Measurements from ENCODE around the gene KRT81.

KRT81 gene

DNA sequence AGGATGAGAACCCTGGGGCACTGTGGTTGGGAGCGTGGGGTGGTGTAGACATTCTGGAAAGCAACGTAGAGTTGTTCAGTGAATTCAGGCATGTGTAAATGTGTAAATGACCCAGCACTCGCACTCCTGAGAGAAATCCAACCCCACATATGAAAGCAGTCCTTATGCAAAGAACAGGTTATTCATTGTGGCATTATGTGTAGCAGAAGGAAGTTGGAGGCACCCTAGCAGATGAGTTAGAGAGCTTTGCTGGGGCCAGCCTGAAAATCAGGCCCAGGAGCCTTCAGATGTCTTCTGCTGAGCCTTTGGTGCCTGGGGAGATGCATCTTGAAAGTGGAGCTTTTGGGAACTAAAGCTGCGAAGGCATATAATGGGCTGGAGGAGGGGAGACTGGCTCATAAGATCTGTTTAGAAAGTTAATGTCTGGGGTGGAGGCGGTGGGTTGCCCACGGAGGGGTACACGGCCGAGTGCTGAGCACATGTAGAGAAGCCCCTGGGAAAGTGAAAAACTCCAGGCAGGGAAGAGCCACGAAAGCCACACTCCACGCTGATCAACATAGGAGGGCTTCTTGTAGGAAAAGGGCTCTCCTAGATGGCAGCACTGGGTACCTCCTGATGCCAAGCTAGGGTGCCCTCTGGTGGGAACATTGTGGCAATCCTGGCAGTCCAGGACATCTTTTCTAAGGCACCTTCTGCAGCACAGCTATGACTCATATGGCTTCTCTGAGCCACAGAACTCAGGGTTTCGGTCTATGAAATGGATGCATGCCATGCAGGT is 35.9 kb upstream of the KRT81 start:
- no peak overlapping the region for H3K4me3 ChIP-seq (ENCODE audit: low read depth, low read length)

DNA sequence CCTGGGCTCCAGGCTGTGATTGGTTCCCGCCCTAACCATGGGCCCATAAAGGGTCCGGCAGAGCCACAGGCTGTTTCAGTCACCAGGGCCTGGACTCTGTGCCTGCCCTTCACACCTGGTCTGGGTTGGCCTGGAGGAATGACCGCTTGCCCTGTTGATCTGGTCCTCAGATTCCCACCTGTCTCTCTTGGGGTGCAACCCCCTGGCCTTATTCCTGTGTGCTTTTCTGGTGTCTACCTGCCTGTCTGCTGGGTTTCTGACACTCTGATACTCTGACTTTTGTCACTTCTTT is 32.8 kb upstream of the KRT81 start:
- no peaks in the 10 kb centered on the region for H3K9me3 ChIP-seq (ENCODE audit: control insufficient read depth, insufficient read depth, low read length)
- no peaks in the 10 kb centered on the region for H3K4me1 ChIP-seq (ENCODE audit: control insufficient read depth, insufficient read depth, low read length)
- H3K4me3 ChIP-seq (ENCODE audit: low read depth, low read length): no peak overlapping the region
- no peaks in the 10 kb centered on the region for H3K36me3 ChIP-seq (ENCODE audit: control insufficient read depth, insufficient read depth, low read length)
- H3K27me3 ChIP-seq (ENCODE audit: control insufficient read depth, insufficient read depth, low read length): no peaks in the 10 kb centered on the region
- H3K9ac ChIP-seq (ENCODE audit: low read depth, low read length): peak overlapping the region; percentile 12

More for the DNA sequence above, 35.9 kb upstream of the KRT81 start:
- no peaks in the 10 kb centered on the region for H3K36me3 ChIP-seq (ENCODE audit: control insufficient read depth, insufficient read depth, low read length)
- no peak overlapping the region for H3K9ac ChIP-seq (ENCODE audit: low read depth, low read length)
- H3K4me1 ChIP-seq (ENCODE audit: control insufficient read depth, insufficient read depth, low read length): no peaks in the 10 kb centered on the region
- H3K9me3 ChIP-seq (ENCODE audit: control insufficient read depth, insufficient read depth, low read length): no peaks in the 10 kb centered on the region
- H3K27me3 ChIP-seq (ENCODE audit: control insufficient read depth, insufficient read depth, low read length): no peaks in the 10 kb centered on the region

DNA sequence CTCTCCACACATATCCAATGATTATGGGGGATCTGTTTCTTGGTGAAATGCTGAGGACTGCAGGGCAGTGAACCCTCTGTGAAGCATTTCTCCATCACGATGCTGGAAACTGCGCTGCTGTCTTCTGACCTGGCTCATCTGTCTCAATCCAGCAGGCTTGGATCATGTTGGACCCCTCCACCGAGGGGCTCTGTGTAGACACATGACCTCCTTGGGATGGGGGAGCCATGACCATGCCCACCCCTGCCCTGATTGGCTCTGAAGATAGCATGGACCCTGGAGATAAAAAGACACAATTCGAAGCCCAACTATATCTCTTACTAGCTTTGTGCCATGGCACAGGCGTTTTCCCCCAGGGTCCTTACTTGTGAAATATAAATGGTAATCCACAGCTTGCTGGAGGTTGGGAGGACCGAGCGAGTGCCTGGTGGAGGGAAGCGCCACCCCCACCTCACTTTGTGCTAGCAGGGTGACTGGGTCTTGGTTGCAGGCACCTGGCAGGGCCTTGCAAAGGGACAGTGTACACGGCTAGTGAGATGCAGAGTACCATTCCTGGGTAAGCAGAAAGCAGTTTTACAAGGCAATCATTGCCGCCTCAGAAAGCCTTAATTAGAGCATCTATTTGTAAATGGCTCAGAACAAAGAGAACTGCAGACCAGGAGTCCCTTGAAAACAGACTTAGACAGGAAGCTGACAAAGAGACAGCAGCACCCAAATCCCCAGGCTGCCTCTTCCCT is 32.2 kb upstream of the KRT81 start:
- H3K4me3 ChIP-seq (ENCODE audit: low read depth, low read length): no peak overlapping the region
- H3K27me3 ChIP-seq (ENCODE audit: control insufficient read depth, insufficient read depth, low read length): no peaks in the 10 kb centered on the region
- no peaks in the 10 kb centered on the region for H3K4me1 ChIP-seq (ENCODE audit: control insufficient read depth, insufficient read depth, low read length)
- H3K9me3 ChIP-seq (ENCODE audit: control insufficient read depth, insufficient read depth, low read length): no peaks in the 10 kb centered on the region
- H3K9ac ChIP-seq (ENCODE audit: low read depth, low read length): peak overlapping the region; percentile 12
- no peaks in the 10 kb centered on the region for H3K36me3 ChIP-seq (ENCODE audit: control insufficient read depth, insufficient read depth, low read length)

DNA sequence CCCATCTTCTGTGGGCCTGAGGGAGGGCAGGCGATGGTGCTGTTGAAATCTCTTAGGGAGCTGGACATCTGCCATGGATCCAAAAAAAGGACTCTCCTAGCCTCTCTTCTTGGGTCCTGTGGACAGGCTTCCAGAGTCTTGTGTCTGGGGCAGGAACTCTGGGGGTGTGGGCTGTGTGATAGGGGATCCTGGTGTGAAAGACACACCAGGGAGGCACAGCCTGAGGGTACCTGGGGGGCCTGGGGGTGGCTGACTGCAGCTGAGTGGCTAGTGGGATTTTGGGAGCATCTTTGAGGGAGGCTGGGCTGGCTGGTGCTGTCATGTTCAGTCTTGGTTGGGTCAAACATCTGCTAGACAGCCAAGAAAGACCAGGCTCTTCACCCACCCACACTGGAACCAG is 31.7 kb upstream of the KRT81 start:
- no peak overlapping the region for H3K9ac ChIP-seq (ENCODE audit: low read depth, low read length)
- no peaks in the 10 kb centered on the region for H3K27me3 ChIP-seq (ENCODE audit: control insufficient read depth, insufficient read depth, low read length)
- no peaks in the 10 kb centered on the region for H3K9me3 ChIP-seq (ENCODE audit: control insufficient read depth, insufficient read depth, low read length)
- no peak overlapping the region for H3K4me3 ChIP-seq (ENCODE audit: low read depth, low read length)
- no peaks in the 10 kb centered on the region for H3K4me1 ChIP-seq (ENCODE audit: control insufficient read depth, insufficient read depth, low read length)
- H3K36me3 ChIP-seq (ENCODE audit: control insufficient read depth, insufficient read depth, low read length): no peaks in the 10 kb centered on the region

DNA sequence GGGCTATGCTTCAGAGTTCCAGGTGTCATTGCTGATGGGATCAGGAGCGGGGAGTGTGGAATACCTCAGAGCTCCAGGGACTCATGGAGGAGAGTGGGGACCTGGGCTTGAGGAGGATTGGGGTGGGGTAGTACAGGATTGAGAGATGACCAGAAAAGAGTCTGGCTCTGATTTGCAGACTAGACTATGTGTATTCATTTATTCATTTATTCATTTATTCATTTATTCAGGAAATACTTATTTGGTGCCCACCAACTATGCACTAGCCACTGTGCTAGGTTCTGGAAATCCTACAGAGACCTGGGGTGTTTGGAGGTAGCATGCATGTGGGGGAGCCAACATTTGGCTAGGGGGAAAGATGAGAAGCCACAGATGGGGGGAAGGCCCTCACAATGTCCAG is 30.7 kb upstream of the KRT81 start:
- Histone ChIP-seq H3K9me3 (ENCODE audit: control insufficient read depth, insufficient read depth, low read length) (no peaks in the 10 kb centered on the region), H3K36me3 (ENCODE audit: control insufficient read depth, insufficient read depth, low read length) (no peaks in the 10 kb centered on the region), H3K9ac (ENCODE audit: low read depth, low read length) (no peak overlapping the region), H3K4me3 (ENCODE audit: low read depth, low read length) (no peak overlapping the region), H3K4me1 (ENCODE audit: control insufficient read depth, insufficient read depth, low read length) (no peaks in the 10 kb centered on the region), H3K27me3 (ENCODE audit: control insufficient read depth, insufficient read depth, low read length) (no peaks in the 10 kb centered on the region)

DNA sequence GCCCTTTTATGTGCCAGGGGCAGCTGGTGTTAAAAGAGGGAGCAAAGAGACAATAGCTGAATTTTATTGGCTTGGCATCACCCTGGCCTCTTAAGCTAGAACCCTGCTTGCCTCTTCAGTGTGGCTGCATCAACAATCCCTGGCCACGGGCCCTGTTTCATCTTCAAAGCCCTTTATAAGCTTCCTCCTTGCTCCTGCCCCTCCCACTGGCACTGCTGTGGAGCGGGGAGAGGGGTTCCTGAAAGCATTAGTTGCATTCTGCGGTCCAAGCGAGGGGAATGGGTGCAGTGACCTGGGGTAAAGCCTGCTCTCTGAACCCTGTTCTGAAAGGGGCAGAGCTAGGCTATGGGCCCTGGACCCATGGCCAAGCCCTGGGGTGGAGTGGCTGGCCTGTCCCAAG is 30.1 kb upstream of the KRT81 start:
- no peaks in the 10 kb centered on the region for H3K36me3 ChIP-seq (ENCODE audit: control insufficient read depth, insufficient read depth, low read length)
- no peak overlapping the region for H3K4me3 ChIP-seq (ENCODE audit: low read depth, low read length)
- no peaks in the 10 kb centered on the region for H3K27me3 ChIP-seq (ENCODE audit: control insufficient read depth, insufficient read depth, low read length)
- no peaks in the 10 kb centered on the region for H3K9me3 ChIP-seq (ENCODE audit: control insufficient read depth, insufficient read depth, low read length)
- no peak overlapping the region for H3K9ac ChIP-seq (ENCODE audit: low read depth, low read length)
- no peaks in the 10 kb centered on the region for H3K4me1 ChIP-seq (ENCODE audit: control insufficient read depth, insufficient read depth, low read length)

DNA sequence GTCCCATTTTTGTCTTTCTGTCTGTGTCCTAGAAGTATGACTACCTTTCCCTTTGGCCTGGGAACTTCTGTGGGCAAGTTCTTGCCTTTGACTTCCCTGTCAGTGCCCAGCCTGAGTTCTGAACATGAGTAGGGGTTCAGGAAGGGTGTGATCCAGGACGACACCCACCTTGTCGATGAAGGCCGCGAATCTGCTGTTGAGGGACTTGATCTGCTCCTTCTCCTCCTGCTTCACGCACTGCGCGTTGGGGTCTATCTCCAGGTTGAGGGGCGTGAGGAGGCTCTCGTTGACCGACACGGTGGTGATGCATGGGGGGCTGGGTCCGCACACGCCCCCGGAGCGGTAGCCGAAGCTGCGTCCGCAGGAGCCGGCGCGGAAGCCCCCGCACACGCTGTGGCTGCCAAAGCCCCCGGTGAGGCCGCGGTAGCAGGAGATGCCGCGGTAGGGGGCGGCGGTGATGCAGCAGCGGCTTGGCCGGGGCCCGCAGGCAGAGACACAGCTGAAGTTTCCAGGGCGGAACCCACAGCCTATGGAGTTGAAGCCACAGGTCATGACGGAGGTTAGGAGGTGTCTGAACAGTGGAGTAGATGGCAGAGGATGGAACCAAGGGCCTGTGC is 29.6 kb upstream of the KRT81 start, which contains the start of gene KRT83:
Gene KRT83 (minus strand): TSS at position 615 of the 617 bp plus-strand sequence. CDS start 63 bp downstream, at position 552.
- H3K27me3 ChIP-seq (ENCODE audit: control insufficient read depth, insufficient read depth, low read length): no peaks in the 10 kb centered on the region
- no peaks in the 10 kb centered on the region for H3K36me3 ChIP-seq (ENCODE audit: control insufficient read depth, insufficient read depth, low read length)
- H3K4me1 ChIP-seq (ENCODE audit: control insufficient read depth, insufficient read depth, low read length): no peaks in the 10 kb centered on the region
- no peaks in the 10 kb centered on the region for H3K9me3 ChIP-seq (ENCODE audit: control insufficient read depth, insufficient read depth, low read length)
- H3K9ac ChIP-seq (ENCODE audit: low read depth, low read length): no peak within 1 kb of the TSS
- no peak within 1 kb of the TSS for H3K4me3 ChIP-seq (ENCODE audit: low read depth, low read length)

DNA sequence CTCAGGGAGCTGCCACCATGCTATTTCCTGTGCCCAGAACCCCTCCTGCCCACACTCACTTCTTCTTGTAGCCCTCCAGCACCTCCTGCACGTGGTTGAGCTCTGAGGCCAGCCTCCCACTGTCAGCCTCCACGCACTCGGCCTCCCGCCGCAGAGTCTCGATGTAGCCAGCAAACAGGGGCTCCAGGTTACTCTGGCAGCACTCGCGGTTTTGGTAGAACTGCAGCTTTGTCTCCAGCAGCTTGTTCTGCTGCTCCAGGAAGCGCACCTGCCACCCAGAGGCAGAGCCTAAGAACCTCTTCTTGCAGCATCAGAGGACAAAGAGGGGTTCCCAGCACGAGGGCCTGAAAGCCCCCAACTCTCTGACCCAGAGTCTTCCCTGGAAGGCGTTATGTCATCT is 27.8 kb upstream of the KRT81 start:
- Histone ChIP-seq H3K4me3 (ENCODE audit: low read depth, low read length) (no peak overlapping the region), H3K9me3 (ENCODE audit: control insufficient read depth, insufficient read depth, low read length) (no peaks in the 10 kb centered on the region), H3K27me3 (ENCODE audit: control insufficient read depth, insufficient read depth, low read length) (no peaks in the 10 kb centered on the region), H3K36me3 (ENCODE audit: control insufficient read depth, insufficient read depth, low read length) (no peaks in the 10 kb centered on the region), H3K4me1 (ENCODE audit: control insufficient read depth, insufficient read depth, low read length) (no peaks in the 10 kb centered on the region), H3K9ac (ENCODE audit: low read depth, low read length) (no peak overlapping the region)

DNA sequence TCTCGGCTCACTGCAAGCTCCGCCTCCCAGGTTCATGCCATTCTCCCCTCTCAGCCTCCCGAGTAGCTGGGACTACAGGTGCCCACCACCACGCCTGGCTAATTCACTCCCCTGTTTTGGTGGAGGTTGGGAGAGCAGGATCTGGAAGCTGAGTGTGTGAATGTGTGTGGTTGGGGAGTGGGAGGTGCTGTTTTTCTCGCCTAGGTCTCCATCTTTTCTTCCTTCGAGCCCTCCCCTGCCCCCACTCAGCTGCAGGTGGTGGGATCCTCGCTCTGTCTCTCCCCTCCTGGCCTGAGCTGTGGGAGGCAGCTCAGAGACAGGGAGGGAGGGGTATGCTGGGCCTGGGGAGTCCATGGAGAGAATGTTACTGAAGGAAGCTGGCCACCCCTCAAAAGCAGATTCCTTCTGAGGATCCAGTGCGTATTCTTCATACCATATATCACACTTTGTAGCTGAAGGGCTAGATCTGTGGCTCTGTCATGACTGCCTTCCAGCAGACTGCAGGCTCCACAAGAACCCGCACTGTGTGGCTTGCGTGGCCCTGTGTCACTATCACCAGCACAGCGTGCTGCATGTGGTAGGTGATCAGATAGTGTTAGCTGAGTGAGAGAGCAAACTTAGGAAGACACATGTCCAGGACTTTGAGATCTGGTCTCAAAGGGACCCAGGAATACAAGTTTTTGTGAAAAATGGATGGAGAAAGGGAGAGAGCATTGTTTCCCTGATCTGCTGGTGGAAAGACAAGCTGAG is 27.1 kb upstream of the KRT81 start:
- Histone ChIP-seq H3K9me3 (ENCODE audit: control insufficient read depth, insufficient read depth, low read length) (no peaks in the 10 kb centered on the region), H3K4me1 (ENCODE audit: control insufficient read depth, insufficient read depth, low read length) (no peaks in the 10 kb centered on the region), H3K27me3 (ENCODE audit: control insufficient read depth, insufficient read depth, low read length) (no peaks in the 10 kb centered on the region), H3K4me3 (ENCODE audit: low read depth, low read length) (no peak overlapping the region), H3K36me3 (ENCODE audit: control insufficient read depth, insufficient read depth, low read length) (no peaks in the 10 kb centered on the region), H3K9ac (ENCODE audit: low read depth, low read length) (no peak overlapping the region)

DNA sequence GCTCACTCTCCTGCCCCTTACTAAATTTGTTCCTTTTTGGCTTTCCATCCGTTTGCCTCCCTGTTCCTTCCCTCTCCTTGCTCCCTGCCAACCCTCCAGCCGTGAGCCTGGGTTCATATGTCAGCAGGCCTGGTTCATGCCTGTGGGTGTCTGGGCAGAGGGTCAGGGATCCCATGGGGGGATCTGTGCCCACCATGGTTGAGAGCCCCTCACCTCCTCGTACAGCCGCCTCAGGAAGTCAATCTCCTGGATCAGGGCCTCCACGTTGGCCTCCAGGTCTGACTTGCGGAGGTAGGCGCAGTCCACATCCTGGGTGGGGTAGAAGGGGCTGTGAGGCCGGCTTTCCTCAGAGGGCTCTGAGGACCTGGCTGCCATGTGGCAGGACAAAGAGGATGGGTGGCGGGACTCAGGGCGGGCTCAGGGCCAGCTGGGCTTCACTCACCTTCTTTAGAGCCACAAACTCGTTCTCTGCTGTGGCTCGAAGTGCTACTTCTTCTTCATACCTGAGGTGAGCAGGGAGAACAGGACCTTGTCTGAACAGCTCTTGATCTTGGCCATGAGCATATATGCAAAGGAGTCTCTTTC is 26.2 kb upstream of the KRT81 start:
- Histone ChIP-seq H3K4me3 (ENCODE audit: low read depth, low read length) (no peak overlapping the region), H3K27me3 (ENCODE audit: control insufficient read depth, insufficient read depth, low read length) (no peaks in the 10 kb centered on the region), H3K9me3 (ENCODE audit: control insufficient read depth, insufficient read depth, low read length) (no peaks in the 10 kb centered on the region), H3K4me1 (ENCODE audit: control insufficient read depth, insufficient read depth, low read length) (no peaks in the 10 kb centered on the region), H3K9ac (ENCODE audit: low read depth, low read length) (no peak overlapping the region), H3K36me3 (ENCODE audit: control insufficient read depth, insufficient read depth, low read length) (no peaks in the 10 kb centered on the region)

DNA sequence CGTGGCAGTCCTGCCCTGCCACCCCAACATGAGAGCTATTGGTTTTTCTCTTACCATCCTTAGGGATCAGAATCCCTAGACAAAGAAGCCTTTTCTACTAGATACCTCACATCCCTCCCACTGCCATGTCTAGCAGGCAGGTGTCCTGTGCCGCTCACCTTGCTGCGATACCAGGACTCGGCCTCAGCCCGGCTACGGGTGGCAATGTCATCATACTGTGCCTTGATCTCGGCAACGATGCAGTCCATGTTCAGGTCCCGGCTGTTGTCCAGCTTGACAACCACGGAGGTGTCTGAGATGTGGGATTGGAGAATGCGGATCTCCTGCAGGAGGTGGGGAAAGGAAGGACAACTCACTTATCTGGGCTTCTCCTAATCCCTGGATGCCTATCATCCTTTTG is 25.4 kb upstream of the KRT81 start:
- no peaks in the 10 kb centered on the region for H3K27me3 ChIP-seq (ENCODE audit: control insufficient read depth, insufficient read depth, low read length)
- H3K4me3 ChIP-seq (ENCODE audit: low read depth, low read length): no peak overlapping the region
- no peaks in the 10 kb centered on the region for H3K9me3 ChIP-seq (ENCODE audit: control insufficient read depth, insufficient read depth, low read length)
- H3K4me1 ChIP-seq (ENCODE audit: control insufficient read depth, insufficient read depth, low read length): no peaks in the 10 kb centered on the region
- no peaks in the 10 kb centered on the region for H3K36me3 ChIP-seq (ENCODE audit: control insufficient read depth, insufficient read depth, low read length)
- H3K9ac ChIP-seq (ENCODE audit: low read depth, low read length): no peak overlapping the region

Data from iPS-15b (cell line).